ENCODE results near the gene RTKN. TPM values are rescaled to one million over a fixed set of nuclear protein-coding genes. Genes with fewer than 3 reads are reported as not detected.

RTKN gene
- total and polyA plus RNA-seq, 2 of the 13 experiments (the other 11 are each of a cell fraction or from before 2014, with no cell fraction given): 159 to 166 TPM

- TF ChIP-seq NONO (IDR thresholded peaks at IDR 0.05) (no peak), NONO (CRISPR knock-in tag; conservative IDR thresholded peaks at IDR 0.05) (no peak), AHR (CRISPR knock-in tag; IDR thresholded peaks at IDR 0.05) (no peak), ZFP36L1 (CRISPR knock-in tag; IDR thresholded peaks at IDR 0.05) (no peak; the same call in 1 of the 2 replicates), HMGXB4 (CRISPR knock-in tag; IDR thresholded peaks at IDR 0.05; ENCODE audit: borderline replicate concordance in 1 of 2, low read depth in 1 of 2) (no peak), ZNF639 (CRISPR knock-in tag; conservative IDR thresholded peaks at IDR 0.05) (no peak), MTA1 (CRISPR knock-in tag; IDR thresholded peaks at IDR 0.05; ENCODE audit: borderline replicate concordance) (no peak; the same call in 1 of the 2 replicates), YY1 (IDR thresholded peaks at IDR 0.05; ENCODE audit: insufficient read depth, insufficient replicate concordance, low read depth, low read length) (no peak), TMF1 (CRISPR knock-in tag; IDR thresholded peaks at IDR 0.05; ENCODE audit: low read depth) (no peak; the same call in none of the 2 replicates), NFATC3 (CRISPR knock-in tag; IDR thresholded peaks at IDR 0.05) (peak; percentile 10), ZNF224 (CRISPR knock-in tag; IDR thresholded peaks at IDR 0.05) (no peak), GATAD1 (CRISPR knock-in tag; IDR thresholded peaks at IDR 0.05) (no peak; the same call in 1 of the 2 replicates), NFKBIZ (CRISPR knock-in tag; IDR thresholded peaks at IDR 0.05) (no peak), JUND (CRISPR knock-in tag; IDR thresholded peaks at IDR 0.05) (no peak), ZFP37 (CRISPR knock-in tag; IDR thresholded peaks at IDR 0.05; ENCODE audit: borderline replicate concordance) (peak; percentile 76; the same call in 1 of the 2 replicates), SAFB2 (CRISPR knock-in tag; IDR thresholded peaks at IDR 0.05; ENCODE audit: borderline replicate concordance, low read depth) (peak; percentile 46; the same call in 1 of the 2 replicates), MED13 (CRISPR knock-in tag; IDR thresholded peaks at IDR 0.05) (0 out of 2 replicates have a peak, but pooled peaks have one; percentile 21), ESRRA (CRISPR knock-in tag; IDR thresholded peaks at IDR 0.05; ENCODE audit: low read depth) (no peak), HIVEP1 (CRISPR knock-in tag; IDR thresholded peaks at IDR 0.05) (peak; percentile 82)
- TF ChIP-seq, protein P1, sequence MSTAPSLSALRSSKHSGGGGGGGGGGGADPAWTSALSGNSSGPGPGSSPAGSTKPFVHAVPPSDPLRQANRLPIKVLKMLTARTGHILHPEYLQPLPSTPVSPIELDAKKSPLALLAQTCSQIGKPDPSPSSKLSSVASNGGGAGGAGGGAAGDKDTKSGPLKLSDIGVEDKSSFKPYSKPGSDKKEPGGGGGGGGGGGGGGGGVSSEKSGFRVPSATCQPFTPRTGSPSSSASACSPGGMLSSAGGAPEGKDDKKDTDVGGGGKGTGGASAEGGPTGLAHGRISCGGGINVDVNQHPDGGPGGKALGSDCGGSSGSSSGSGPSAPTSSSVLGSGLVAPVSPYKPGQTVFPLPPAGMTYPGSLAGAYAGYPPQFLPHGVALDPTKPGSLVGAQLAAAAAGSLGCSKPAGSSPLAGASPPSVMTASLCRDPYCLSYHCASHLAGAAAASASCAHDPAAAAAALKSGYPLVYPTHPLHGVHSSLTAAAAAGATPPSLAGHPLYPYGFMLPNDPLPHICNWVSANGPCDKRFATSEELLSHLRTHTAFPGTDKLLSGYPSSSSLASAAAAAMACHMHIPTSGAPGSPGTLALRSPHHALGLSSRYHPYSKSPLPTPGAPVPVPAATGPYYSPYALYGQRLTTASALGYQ (CRISPR knock-in tag; IDR thresholded peaks at IDR 0.05): peak; percentile 58; the same call in 1 of the 2 replicates
- TF ChIP-seq, protein P2, sequence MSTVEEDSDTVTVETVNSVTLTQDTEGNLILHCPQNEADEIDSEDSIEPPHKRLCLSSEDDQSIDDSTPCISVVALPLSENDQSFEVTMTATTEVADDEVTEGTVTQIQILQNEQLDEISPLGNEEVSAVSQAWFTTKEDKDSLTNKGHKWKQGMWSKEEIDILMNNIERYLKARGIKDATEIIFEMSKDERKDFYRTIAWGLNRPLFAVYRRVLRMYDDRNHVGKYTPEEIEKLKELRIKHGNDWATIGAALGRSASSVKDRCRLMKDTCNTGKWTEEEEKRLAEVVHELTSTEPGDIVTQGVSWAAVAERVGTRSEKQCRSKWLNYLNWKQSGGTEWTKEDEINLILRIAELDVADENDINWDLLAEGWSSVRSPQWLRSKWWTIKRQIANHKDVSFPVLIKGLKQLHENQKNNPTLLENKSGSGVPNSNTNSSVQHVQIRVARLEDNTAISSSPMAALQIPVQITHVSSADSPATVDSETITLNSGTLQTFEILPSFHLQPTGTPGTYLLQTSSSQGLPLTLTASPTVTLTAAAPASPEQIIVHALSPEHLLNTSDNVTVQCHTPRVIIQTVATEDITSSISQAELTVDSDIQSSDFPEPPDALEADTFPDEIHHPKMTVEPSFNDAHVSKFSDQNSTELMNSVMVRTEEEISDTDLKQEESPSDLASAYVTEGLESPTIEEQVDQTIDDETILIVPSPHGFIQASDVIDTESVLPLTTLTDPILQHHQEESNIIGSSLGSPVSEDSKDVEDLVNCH (CRISPR knock-in tag; IDR thresholded peaks at IDR 0.05): no peak; the same call in 1 of the 2 replicates
- TF ChIP-seq, protein P3, sequence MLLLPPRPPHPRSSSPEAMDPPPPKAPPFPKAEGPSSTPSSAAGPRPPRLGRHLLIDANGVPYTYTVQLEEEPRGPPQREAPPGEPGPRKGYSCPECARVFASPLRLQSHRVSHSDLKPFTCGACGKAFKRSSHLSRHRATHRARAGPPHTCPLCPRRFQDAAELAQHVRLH (CRISPR knock-in tag; IDR thresholded peaks at IDR 0.05; ENCODE audit: borderline replicate concordance, low read depth): no peak
Observed at GRCh38 chr2:74481961-74482800, 40.4 kb upstream of the RTKN start (continued).
